ACHN (cell line): ENCODE data around the gene IGSF22.
"Not testable (repeated sequence)": the region's sequence is repeated elsewhere in the genome, so short reads cannot be mapped to it uniquely, and the experiment has no call there.

ENCODE experiments used
- DNase-seq: peaks from one replicate; pipeline ENCODE4 v3.0.0-alpha.2; 2015
- in situ Hi-C: cut with HindIII; loops from 2 replicates; pipeline ENCODE4 v1.10.0; 2017; ENCODE audit warnings: low sequenced_read_pairs, low pct_ligation_motif_present, low pct_unique_long_range_greater_than_20kb

IGSF22 gene

DNA sequence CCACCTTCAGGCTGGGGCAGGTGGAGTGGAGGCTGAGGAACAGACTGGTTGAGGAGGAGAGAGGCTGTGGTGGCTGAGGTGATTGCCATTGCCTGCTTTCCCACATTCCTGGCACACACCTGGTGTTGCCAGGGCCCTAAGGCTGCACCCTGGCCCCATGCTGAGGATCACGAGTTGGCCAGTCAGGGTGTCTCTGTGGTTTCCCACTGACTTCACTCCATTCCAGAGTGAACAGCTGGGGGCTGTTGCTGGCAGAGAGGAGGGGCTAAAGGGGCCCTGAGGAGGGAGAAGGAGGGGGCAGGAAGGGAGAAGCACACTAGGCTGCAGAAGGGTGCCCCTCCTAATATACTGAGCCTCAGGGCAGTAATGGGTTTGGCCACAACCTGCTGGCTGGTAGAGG is 25.6 kb downstream of the IGSF22 start:
- in situ Hi-C loops = no loop called here
- DNase-seq = peak; percentile 33

DNA sequence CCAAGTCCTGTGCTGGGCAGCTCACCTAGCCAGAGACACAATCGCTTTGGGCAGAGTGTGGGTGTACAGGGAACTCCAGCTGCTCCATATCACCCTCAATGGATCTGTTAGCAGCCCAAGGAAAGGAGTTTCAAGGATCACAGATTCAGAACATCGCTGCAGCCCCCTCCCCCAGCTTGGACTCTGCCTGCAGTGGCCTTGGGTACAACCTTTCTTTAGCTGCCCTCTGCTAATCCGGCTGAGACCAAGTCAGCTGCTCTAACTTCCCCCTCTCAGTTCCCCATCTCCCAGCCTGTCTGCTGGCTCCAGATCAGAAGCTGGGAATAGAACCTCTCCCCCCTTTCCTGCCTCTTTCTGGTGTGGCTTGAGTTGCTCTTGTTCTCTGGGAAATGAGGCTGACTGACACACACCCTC is 26.1 kb downstream of the IGSF22 start:
- no peak for DNase-seq

DNA sequence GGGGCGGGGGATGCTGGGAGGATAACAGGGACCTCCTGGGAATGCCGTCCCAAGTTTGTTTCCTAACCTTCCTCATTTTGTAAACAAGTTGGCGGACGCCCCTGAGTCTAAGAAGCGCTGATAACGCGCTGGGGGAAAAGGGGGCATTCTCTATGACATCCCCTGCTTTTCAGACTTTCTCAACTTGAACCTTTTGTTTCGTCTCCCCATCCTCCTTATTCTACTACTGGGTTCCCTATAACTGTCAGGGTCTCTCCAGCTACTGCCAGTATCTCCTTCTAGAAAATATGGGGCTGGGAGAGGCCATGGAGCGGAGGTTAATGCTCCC is 26.8 kb downstream of the IGSF22 start:
- in situ Hi-C loops = no loop called here
- no peak for DNase-seq

More for the DNA sequence above, 26.1 kb downstream of the IGSF22 start:
- in situ Hi-C loops = no loop called here

DNA sequence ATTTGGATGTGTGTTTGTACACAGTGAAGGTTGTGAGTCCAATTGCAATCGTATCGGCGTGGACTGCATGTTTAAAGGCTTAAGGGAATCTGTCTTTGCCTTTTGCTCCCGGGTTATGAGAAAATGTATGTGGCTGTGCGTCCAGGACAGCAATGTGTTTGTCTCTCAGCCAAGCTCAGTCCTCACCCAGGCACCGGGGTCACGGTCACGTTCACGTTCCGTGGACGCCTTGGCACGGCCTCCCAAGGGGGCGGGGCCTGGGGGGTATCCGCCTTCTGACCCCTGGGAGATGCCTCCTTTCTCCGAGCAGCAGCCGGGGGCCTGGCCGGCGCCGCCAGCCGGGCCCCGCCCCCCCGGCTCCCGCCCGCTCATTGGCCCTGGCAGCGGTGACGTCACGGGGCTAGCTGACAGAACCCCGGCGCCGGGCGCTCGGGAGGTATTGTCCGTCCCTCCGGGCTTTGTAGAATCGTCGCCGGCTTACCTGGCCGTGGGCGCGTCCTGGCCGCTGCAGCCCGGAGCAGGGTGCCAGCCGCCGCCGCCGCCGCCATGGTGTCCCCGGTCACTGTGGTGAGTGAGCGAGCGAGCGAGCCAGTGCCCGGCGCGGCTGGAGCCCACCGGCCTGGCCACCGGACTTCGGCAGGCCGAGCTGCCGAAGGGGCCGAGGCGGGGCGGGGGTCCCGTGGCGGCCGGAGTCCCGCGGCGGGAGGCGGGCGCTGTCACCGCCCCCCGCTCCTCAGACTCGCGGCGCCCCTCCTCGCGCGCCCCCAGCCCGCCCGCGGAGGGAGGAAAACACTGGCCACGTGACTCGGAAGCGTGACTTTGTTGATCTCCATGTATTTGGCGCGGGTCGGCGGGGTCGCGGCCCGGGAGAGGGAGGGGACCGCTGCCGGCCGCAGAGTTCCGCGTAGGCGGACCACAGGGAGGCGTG is 27.4 kb downstream of the IGSF22 start, which contains the start of gene TMEM86A:
TSS of gene TMEM86A (plus strand) at position 439 of the 928 bp plus-strand sequence. CDS start at position 547, 108 bp downstream.
- peak; percentile 78 for DNase-seq
- in situ Hi-C loops = no loop called here

DNA sequence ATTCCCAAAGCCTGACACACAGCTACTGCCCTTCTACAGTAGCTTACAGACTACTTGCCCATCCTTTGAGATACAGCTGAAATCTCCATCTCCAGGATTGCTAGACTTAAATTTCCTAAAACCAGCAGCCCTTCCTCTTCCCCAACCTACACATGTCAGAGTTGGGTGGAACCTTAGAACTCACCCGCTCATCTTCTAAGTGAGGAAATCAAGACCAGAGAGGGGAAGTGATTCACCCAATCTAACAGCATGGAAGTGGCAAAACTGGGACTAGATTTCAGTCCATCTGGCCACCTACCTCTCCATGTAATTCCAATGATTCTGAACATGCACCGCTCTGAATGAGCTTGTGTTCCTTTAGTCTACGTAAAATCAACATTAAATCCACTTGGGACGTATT is 28.4 kb downstream of the IGSF22 start:
- no peak for DNase-seq
- in situ Hi-C loops = no loop called here

DNA sequence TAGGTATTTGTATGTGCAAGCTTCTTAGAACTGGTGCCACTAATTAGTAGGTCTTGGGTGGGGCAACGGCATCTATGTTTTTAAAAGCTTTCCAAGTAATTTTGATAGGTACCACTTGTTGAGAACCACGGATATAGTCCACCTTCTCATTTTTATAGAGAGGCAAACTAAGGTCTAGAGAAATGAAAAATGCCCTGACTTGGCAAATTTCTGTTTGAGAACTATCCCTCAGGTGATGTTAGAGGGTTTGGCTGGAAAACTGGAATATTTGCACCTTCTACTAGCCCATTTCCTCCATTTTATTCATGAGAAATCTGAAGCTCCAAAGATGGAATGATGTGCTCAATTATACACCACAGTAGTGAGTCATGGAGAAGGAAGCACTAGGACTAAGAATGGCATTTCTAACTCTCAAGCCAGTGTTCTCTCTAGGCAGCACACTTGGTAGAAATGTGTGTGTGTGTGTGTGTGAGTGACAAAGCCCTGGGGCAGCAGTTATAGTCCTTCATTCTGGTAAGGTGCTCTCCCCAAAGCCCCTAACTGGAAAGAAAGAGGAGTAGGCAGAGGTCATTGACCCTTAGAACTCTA is 29.3 kb downstream of the IGSF22 start:
- DNase-seq = no peak
- in situ Hi-C loops = no loop called here

DNA sequence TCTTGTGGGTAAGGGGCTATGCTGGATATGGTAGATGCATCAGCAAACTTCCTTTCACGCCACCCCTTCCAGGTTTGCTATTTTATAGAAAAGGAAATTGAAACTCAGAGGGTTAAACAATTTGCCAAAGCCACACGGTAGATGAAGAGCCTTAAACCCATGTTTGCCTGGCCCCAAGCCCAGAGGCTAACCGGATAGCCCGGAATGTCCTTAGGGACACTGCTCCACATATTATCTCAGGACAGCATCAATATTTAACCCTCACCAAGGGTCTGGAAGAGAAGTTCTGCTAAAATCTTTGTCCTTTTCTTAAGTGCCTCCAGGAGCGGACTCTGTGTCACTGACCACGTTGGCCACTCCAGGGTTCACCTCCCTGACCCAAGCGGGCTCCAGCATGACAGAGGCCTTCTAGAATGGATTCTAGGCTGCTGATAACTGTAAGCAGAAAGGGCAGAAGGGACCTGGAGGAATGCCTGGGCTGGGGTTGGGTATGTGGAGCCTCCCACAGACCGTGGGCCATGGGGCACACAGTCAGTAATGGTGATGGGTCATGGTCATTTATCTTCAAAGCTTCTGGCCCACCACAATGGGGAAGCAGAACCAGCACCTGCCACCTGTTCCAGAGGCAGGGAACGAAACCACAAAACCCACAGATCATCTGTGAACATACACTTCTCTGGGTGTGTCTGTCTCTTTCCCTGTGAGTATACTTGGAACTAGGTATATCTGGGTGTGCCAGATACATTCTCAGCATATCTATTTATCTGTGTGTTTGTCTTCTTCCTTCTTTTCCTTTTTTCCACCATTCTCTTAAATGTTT is 32.8 kb downstream of the IGSF22 start:
- DNase-seq = no peak
- in situ Hi-C loops = no loop called here

DNA sequence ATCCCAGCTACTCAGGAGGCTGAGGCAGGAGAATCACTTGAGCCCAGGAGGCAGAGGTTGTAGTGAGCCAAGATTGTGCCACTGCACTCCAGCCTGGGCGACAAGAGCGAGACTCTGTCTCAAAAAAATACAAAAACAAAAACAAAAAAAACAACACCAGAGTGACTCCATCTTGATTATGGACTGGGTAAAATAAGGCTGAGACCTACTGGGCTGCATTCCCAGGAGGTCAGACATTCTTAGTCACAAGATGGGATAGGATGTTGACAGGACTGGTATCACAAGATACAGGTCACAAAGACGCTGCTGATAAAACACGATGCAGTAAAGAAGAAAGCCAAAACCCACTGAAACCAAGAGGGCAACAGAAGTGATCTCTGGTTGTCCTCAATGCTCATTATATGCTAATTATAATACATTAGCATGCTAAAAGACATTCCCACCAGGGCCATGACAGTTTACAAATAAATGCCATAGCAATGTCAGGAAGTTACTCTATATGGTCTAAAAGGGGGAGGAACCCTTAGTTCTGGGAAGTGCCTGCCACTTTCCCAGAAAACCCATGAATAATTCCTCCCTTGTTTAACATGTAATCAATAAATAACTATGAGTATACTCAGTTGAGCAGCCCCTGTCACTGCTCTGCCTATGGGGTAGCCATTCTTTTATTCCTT is 34.4 kb downstream of the IGSF22 start:
- in situ Hi-C loops, DNase-seq: not testable (repeated sequence)

DNA sequence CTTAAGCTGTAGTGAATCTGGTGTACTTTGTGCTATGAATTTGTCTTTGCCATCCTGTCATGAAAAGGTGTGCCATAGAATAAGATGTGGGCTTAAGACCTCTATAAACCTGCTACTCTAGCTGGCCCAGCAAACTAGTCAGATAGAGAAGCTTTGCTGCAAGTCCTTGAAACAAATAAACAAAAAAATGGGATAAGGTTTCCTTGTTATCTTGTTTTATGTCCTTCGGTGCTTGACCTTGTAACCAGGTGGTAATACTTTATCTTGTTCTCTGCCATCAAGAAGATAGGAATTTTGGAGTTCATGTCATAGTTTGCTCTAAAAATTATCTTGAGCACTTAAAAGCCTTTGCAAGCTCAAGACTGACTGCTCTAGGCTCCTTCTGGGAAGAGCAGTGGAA is 41.7 kb downstream of the IGSF22 start:
- DNase-seq = no peak
- in situ Hi-C loops = no loop called here

DNA sequence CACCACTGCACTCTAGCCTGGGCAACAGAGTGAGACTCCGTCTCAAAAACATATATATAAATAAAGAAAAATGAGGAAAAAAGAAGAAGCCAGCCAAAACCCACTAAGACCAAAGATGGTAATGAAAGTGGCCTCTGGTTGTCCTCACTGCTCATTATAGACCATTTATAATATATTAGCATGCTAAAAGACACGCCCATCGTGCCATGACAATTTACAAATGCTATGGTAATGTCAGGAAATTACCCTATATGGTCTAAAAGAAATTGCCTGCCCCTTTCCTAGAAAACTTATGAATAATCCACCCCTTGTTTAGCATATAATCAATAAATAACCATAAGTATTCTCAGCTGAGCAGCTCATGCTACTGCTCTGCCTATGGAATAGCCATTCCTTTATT is 43.5 kb downstream of the IGSF22 start:
- no peak for DNase-seq
- in situ Hi-C loops = no loop called here

DNA sequence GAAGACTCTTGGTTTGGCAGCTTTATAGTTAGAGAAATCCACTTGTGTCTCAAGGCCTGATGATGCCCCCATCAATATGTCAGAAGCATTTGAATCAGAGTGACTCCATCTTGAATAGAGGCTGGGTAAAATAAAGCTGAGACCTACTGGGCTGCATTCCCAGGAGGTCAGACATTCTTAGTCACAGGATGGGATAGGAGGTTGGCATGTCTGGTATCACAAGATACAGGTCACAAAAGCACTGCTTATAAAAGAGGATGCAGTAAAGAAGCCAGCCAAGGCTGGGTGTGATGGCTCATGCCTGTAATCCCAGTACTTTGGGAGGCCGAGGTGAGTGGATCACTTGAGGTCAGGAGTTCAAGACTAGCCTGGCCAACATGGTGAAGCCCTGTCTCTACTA is 44.0 kb downstream of the IGSF22 start:
- DNase-seq, in situ Hi-C loops: not testable (repeated sequence)

DNA sequence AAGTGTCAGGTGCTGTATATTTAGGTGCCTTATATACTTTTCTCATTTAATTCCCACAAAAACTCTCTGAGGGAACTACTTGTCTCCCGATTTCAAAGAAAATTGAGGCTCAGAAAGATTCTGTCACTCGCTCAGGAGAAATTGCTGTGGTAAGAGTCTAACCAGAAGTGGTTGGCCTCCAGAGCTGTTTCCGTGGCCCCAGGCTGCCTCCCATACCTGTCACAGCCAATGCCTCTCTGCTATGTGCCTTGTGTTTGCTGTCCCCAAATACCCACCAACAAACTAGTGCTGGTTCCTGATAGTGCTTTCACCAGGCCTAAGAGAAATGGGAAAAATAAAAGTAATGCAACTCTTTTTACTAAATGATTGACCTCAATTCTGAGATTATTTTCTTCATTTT is 48.4 kb downstream of the IGSF22 start:
- in situ Hi-C loops = no loop called here
- DNase-seq = no peak

DNA sequence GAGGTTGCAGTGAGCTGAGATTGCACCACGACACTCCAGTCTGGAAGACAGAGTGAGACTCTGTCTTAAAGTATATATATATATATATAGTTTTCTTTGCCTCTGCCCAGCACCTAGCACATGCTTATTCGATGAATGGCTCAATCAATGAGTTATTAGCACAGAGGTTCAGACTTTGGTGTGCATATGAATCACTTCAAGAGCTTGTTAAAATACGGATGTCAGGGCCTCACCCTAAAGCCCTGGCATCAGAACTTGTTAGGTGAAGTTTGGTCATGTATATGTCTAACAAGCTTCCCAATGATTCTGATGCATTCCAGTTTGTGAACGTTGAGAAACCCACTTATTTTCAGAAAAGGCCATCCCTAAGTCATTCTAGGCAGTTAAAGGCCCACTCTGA is 49.2 kb downstream of the IGSF22 start:
- no peak for DNase-seq
- in situ Hi-C loops = no loop called here

DNA sequence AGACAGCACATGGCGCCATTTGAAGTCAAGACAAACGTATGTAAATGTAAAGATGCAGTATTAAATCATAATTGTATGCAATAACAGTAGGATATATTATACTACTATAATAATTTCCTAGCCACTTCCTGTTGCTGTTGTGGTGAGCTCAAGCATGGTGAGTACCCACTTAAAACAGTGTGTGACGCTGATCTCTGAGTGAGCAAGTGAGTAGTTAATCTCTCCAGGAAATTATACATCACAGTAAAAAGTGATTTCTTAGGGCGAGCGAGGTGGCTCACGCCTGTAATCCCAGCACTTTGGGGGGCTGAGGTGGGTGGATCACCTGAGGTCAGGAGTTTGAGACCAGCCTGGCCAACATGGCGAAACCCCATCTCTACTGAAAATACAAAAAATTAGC is 53.8 kb downstream of the IGSF22 start:
- DNase-seq, in situ Hi-C loops: not testable (repeated sequence)

DNA sequence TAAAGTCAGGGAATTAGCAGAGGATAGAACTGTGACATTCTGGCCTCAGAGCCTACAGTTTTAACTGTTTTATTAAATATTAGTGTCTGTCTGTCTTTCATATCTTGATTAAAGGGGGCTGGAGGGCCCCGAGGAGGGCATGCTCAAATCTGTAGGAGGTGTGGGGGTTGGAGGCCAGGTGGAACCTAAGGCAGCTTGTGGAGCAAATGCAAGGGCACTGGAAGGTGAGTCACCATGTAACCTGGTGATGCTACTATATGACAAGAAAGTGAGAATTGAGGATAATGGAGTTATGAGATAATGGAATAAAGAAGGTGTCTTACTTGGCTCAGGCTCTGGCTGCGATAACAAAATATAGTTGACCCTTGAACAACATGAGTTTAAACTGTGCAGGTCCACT is 54.7 kb downstream of the IGSF22 start:
- no peak for DNase-seq
- in situ Hi-C loops = no loop called here

DNA sequence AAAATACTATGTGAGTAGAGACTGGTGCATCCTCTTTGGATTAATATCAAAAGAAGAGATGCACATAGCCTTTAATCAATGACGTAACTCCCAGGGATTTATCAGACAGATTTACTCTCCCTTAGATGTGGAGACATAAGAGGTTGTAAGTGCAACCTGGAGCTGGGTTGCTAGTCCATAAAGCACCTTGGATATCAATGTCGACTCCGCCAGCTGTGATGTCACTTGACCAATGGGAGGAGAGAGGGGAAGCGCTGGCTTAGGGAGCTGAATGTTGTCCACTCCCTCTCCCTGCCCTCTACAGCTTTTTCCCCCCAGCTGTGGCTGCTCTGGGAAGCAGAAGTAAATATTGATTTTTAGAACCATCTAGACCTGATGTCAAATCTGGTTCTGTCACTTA is 56.3 kb downstream of the IGSF22 start:
- DNase-seq = no peak
- in situ Hi-C loops = no loop called here

DNA sequence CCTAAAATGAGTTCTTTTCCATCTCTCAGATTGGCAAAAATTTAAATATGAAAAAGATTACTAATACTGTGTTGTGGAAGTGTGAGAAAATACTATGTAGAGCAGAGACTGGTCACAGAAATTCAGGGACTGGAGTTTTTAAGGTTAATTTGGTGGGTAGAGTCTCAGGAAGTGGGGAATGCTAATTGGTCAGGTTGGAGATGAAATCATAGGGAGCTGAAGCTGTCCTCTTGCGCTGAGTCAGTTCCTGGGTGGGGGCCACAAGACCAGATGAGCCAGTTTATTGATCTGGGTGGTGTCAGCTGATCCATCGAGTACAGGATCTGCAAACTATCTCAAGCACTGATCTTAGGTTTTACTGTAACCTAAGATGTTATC is 56.8 kb downstream of the IGSF22 start:
- DNase-seq = no peak
- in situ Hi-C loops = no loop called here

DNA sequence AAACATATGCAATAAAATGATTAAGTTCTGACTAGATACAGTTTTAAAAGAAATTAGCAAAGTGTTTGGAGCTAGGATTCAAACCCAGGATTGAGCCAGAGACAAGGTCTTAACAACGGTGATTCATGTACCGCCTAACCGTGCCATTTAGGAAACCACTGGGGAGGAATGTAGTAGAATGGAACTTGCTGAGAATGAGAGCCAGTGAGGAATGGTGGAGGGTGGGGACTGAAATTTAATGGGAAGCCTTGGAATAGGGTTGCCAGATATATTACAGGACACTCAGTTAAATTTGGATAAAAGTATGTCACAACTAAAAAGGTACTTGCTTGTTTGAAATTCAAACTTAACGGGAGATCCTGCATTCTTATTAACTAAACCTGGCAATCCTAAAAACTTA is 57.9 kb downstream of the IGSF22 start:
- in situ Hi-C loops = no loop called here
- DNase-seq = no peak

DNA sequence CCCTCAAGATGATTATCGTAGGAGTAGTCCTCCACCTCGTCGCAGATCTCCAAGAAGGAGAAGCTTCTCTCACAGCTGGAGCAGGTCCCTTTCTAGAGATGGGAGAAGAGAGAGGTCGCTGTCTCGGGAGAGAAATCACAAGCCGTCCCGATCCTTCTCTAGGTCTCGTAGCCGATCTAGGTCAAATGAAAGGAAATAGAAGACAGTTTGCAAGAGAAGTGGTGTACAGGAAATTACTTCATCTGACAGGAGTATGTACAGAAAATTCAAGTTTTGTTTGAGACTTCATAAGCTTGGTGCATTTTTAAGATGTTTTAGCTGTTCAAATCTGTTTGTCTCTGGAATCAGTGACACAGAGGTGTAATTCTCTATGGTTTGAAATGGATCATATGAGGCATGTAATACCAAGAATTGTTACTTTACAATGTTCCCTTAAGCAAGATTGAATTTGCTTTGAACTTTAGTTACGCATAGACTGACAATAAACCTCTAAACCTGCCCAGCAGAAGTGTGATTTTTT is 60.6 kb downstream of the IGSF22 start:
- in situ Hi-C loops, DNase-seq: not testable (repeated sequence)
